Endothelial cell of umbilical vein (primary cell): Measurements from ENCODE around the gene DSE.

Experiments used
- FOS ChIP-seq: IDR thresholded peaks from 2 replicates; pipeline ENCODE4 v1.6.1; 2011; ENCODE audit warnings: mild to moderate bottlenecking, low read length, moderate library complexity, borderline replicate concordance; ENCODE audit not compliant: insufficient read depth
- GATA2 ChIP-seq: IDR thresholded peaks from 2 replicates; pipeline ENCODE4 v1.7.0; 2011; ENCODE audit warnings: low read depth, mild to moderate bottlenecking, moderate library complexity, mixed read lengths, low read length; ENCODE audit not compliant: insufficient read length, insufficient read depth
- POLR2A ChIP-seq: IDR thresholded peaks from 2 replicates; pipeline ENCODE4 v1.6.1; 2012; ENCODE audit warnings: low read depth, mild to moderate bottlenecking, control low read depth, low read length
- TF ChIP-seq, protein P1 (sequence below), 2 donors: IDR thresholded peaks; 1 replicate in 1 of 2; 2 replicates in 1 of 2; pipeline ENCODE4 v1.5.1; 2011; ENCODE audit warnings: low read length in 2 of 2, mild to moderate bottlenecking in 2 of 2, moderate library complexity in 2 of 2, control low read depth in 1 of 2, inconsistent platforms in 1 of 2, low read depth in 1 of 2; ENCODE audit not compliant: insufficient read depth in 1 of 2; ENCODE audit errors: extremely low read depth in 1 of 2

DNA sequence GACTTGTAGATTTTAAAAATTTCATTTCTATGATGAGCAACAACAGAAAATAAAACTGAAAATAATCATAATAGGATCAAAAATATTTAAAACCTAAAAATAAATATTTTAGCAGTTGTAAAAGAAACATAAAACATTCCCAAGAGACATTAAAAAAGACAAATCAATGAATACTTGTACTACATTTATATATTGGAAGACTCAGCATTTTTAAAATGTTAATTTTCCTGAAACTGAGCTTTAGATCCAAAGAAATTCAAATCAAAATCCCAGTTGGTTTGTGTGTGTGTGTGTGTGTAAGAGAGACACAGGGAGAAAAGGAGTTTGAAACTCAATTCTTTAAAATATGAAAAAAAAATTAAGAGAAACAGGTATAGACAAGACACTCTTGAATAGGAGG is 38.7 kb upstream of the DSE start:
- TF ChIP-seq, protein P1, sequence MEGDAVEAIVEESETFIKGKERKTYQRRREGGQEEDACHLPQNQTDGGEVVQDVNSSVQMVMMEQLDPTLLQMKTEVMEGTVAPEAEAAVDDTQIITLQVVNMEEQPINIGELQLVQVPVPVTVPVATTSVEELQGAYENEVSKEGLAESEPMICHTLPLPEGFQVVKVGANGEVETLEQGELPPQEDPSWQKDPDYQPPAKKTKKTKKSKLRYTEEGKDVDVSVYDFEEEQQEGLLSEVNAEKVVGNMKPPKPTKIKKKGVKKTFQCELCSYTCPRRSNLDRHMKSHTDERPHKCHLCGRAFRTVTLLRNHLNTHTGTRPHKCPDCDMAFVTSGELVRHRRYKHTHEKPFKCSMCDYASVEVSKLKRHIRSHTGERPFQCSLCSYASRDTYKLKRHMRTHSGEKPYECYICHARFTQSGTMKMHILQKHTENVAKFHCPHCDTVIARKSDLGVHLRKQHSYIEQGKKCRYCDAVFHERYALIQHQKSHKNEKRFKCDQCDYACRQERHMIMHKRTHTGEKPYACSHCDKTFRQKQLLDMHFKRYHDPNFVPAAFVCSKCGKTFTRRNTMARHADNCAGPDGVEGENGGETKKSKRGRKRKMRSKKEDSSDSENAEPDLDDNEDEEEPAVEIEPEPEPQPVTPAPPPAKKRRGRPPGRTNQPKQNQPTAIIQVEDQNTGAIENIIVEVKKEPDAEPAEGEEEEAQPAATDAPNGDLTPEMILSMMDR (IDR thresholded peaks at IDR 0.05; ENCODE audit: extremely low read depth in 1 of 2, insufficient read depth in 1 of 2, low read depth in 1 of 2, low read length in 2 of 2), result no peak
- TF ChIP-seq FOS, result no peak
- TF ChIP-seq POLR2A, result no peak
- TF ChIP-seq GATA2, result no peak
